Ishikawa (cell line): ENCODE measurements around the gene CD84.

Experiments used
- CREB1 ChIP-seq: IDR thresholded peaks from 2 replicates; pipeline ENCODE4 v1.6.1; 2012; ENCODE audit warnings: low read depth
- EGR1 ChIP-seq: IDR thresholded peaks from 2 replicates; pipeline ENCODE4 v1.6.1; 2012
- EP300 ChIP-seq: IDR thresholded peaks from 2 replicates; pipeline ENCODE4 v1.6.1; 2012; ENCODE audit warnings: borderline replicate concordance
- NFIC ChIP-seq: IDR thresholded peaks from 2 replicates; pipeline ENCODE4 v1.6.1; 2012
- RAD21 ChIP-seq: IDR thresholded peaks from 2 replicates; pipeline ENCODE4 v1.6.1; 2012; ENCODE audit warnings: low read depth
- TAF1 ChIP-seq: IDR thresholded peaks from 2 replicates; pipeline ENCODE4 v1.6.1; 2012; ENCODE audit warnings: low read depth, mild to moderate bottlenecking
- YY1 ChIP-seq: IDR thresholded peaks from 2 replicates; pipeline ENCODE4 v1.6.1; 2012; ENCODE audit warnings: low read depth
- TF ChIP-seq, protein P1 (sequence below): IDR thresholded peaks from 2 replicates; pipeline ENCODE4 v1.6.1; 2012; ENCODE audit warnings: low read depth, mild to moderate bottlenecking

DNA sequence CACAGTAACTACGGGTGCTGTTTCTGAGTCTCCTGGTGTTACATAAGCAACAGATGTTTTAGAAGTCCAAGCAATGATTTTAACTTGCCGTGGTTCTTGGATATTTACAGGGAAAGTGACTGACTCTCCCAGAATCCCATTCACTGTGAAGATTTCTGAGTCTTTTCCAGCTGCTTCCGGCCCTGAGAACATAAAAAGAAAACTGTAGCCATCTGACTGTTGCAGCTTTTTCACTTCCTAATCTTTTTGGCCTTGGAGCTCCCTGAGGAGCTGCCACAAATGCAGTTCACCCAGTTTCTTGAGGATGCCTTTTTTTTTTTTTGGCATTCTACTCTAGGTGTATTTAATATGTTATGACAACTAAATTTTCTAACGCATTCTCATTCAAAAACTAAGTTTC, 13.7 kb downstream of the CD84 start:
- TF ChIP-seq EGR1 (no peak), EP300 (no peak), RAD21 (no peak), TAF1 (no peak), CREB1 (no peak), YY1 (no peak), NFIC (no peak)
- TF ChIP-seq, protein P1, sequence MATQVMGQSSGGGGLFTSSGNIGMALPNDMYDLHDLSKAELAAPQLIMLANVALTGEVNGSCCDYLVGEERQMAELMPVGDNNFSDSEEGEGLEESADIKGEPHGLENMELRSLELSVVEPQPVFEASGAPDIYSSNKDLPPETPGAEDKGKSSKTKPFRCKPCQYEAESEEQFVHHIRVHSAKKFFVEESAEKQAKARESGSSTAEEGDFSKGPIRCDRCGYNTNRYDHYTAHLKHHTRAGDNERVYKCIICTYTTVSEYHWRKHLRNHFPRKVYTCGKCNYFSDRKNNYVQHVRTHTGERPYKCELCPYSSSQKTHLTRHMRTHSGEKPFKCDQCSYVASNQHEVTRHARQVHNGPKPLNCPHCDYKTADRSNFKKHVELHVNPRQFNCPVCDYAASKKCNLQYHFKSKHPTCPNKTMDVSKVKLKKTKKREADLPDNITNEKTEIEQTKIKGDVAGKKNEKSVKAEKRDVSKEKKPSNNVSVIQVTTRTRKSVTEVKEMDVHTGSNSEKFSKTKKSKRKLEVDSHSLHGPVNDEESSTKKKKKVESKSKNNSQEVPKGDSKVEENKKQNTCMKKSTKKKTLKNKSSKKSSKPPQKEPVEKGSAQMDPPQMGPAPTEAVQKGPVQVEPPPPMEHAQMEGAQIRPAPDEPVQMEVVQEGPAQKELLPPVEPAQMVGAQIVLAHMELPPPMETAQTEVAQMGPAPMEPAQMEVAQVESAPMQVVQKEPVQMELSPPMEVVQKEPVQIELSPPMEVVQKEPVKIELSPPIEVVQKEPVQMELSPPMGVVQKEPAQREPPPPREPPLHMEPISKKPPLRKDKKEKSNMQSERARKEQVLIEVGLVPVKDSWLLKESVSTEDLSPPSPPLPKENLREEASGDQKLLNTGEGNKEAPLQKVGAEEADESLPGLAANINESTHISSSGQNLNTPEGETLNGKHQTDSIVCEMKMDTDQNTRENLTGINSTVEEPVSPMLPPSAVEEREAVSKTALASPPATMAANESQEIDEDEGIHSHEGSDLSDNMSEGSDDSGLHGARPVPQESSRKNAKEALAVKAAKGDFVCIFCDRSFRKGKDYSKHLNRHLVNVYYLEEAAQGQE = no peak
